ENCODE data around the gene DHCR7.

DHCR7 gene

DNA sequence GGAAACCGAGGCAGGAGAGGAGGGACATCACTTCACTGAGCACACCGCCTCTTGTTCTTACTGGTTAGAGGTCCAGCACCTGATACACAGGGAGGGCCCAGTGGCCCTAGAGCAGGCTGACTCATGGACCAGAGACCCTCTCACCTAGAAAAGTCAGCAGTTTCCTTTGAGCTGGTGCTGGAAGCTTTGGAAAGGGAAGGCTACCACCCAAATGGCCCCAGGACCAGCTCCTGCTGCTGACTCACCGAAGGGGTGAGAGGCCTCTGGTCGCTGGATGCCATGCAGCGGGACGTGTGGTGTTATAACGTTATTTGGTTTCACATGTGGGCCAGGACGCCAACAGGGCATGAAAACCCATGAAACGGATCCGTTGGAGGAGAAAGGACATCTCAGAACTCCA, 8.6 kb upstream of the DHCR7 start:
- no peak for DNase-seq (ENCODE audit: low read depth)
- no peak for TF ChIP-seq CTCF (IDR thresholded peaks at IDR 0.05; ENCODE audit: insufficient read depth, low read depth, low read length, missing control alignments)
- no peak overlapping the region for H3K4me3 ChIP-seq (ENCODE audit: low read depth, low read length)

DNA sequence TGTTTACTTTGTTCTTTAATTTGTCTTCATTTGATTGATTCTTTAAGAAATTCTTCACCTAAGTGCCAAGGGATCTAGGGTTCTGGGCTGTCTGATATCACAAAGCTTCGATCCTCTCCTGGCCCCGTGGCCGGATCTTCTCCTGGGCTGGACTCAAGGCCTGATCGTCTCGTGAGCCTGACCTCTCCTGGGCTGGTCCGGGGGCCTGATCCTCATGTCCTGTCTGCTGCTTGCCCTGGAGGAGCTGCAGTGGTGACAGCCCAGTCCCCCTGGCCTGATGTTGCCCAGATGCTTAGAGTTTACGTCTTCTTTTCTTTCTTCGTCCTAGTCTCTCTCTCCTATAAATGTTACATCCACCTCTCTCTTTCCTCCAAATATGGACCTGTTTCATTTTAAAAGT, 8.1 kb upstream of the DHCR7 start:
- TF ChIP-seq CTCF (IDR thresholded peaks at IDR 0.05; ENCODE audit: insufficient read depth, low read depth, low read length, missing control alignments) = no peak
- DNase-seq (ENCODE audit: low read depth) = no peak
- no peak overlapping the region for H3K4me3 ChIP-seq (ENCODE audit: low read depth, low read length)

GRCh38 chr11:71454470-71455113, 6.4 kb upstream of the DHCR7 start:
- TF ChIP-seq CTCF (IDR thresholded peaks at IDR 0.05; ENCODE audit: insufficient read depth, low read depth, low read length, missing control alignments) = peak; percentile 5
- peak; percentile 18 for DNase-seq (ENCODE audit: low read depth)
- peak overlapping the region; percentile 87; the same call in 1 of the 2 replicates for H3K4me3 ChIP-seq (ENCODE audit: low read depth, low read length)

DNA sequence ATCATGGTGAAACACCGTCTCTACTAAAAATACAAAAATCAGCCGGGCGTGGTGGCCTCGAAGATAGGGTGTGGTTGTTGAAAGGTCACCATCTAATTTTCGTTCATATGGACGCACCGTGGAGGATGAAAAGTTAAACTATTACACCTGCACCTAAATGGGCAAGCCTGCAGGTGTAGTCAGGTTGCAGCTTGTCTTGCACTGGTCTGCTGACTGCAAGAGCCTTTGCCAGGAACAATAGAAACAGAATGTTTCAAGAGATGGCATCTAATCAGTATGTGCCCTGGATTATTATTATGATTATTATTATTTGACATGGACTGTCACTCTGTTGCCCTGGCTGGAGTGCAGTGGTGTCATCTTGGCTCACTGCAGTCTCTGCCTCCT, 5.7 kb upstream of the DHCR7 start:
- no peak for TF ChIP-seq CTCF (IDR thresholded peaks at IDR 0.05; ENCODE audit: insufficient read depth, low read depth, low read length, missing control alignments)
- DNase-seq (ENCODE audit: low read depth) = peak; percentile 8
- H3K4me3 ChIP-seq (ENCODE audit: low read depth, low read length) = peak overlapping the region; percentile 87

DNA sequence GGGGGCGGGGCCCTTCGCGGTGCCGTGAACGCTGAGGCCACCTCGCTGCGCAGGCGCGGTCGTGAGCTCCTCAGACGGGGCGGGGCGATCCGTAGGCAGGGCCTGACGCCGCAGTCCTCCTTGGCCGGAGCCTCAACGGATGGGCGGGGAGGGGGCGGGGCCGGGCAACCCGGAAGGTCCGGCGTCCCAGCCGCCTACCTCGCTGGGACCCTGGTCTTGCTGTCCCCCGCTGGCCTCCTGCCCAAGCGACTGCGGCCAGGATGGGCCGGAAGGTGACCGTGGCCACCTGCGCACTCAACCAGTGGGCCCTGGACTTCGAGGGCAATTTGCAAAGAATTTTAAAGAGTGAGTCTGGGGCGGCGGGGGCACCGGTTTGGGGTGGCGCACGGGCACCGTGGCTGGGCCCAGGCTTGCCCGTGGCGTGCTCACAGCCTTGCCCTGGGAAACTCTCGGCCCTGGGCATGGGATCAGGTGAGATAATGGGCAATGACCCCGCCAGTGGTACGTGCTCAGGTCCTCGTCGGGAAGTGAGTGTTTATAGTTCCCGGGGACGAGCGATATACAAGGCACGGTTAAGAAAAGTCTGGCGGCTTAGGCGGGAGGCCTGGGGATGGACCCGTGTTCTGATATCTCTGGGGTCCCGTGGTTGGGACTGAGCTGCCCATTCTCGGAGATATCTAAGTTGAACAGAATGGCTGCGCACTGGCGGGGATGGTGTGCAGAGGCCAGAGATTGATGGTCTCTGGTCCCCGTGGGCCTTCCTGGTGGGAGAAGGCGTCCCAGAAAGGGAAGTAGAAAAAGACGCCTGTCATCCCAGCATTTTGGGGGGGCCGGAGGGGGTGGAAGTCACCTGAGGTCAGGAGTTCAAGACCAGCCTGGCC, 5.1 kb upstream of the DHCR7 start, which contains the start of gene NADSYN1:
Gene NADSYN1, plus strand, starts transcription at position 167 of the 881 bp plus-strand sequence. Its CDS starts 94 bp downstream, at position 261.
- TF ChIP-seq CTCF (IDR thresholded peaks at IDR 0.05; ENCODE audit: insufficient read depth, low read depth, low read length, missing control alignments) = no peak
- DNase-seq (ENCODE audit: low read depth) = peak; percentile 97
- peak within 1 kb of the TSS; percentile 87 for H3K4me3 ChIP-seq (ENCODE audit: low read depth, low read length)

GRCh38 chr11:71452199-71453036, 4.2 kb upstream of the DHCR7 start:
- H3K4me3 ChIP-seq (ENCODE audit: low read depth, low read length) = peak overlapping the region; percentile 87
- DNase-seq (ENCODE audit: low read depth) = peak; percentile 73
- TF ChIP-seq CTCF (IDR thresholded peaks at IDR 0.05; ENCODE audit: insufficient read depth, low read depth, low read length, missing control alignments) = no peak

Data from GM12865 (cell line).